LoVo (cell line): Measurements from ENCODE around the gene CCDC191.

Source experiments
- DNase-seq: peaks from one replicate; pipeline ENCODE4 v3.0.0-alpha.2; 2016; ENCODE audit warnings: low spot score

The CCDC191 gene

DNA sequence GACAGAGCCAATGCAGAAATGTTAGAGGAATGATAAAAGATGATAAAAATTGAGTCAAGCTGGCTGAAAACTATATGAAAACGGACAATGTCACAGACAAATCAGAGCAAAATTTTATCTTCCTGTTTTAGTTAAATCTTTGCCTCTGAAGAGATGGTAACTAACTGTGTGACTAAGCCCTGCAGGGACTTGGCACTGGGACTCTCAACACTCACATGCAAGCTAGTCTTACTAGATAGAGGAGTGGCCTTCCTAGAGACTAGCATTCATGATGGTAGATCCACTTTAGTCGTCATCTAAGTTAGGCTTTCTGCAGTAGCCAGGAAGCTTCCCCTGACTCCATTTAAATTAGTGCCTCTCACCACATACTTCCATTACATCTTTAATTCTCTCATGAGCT, 4.1 kb downstream of the CCDC191 start:
- no peak for DNase-seq

DNA sequence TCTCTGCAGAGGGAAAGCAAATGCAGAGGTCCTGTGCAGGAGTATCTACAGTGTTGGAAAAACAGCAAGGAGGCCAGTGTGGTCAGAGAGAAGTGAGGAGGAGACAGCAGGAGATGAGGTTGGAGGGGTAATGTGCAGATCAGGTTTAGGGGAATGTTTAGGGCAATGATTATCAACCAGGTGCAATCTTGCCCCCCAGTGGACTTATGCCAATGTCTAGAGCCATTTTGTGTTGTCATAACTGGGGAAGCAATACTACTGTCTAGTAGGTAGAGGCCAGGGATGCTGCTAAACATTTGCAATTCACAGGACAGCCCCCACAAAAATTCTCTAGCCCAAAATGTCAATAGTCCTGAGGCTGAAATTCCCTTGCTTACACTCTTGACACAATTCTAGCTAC, 13.1 kb downstream of the CCDC191 start:
- no peak for DNase-seq

DNA sequence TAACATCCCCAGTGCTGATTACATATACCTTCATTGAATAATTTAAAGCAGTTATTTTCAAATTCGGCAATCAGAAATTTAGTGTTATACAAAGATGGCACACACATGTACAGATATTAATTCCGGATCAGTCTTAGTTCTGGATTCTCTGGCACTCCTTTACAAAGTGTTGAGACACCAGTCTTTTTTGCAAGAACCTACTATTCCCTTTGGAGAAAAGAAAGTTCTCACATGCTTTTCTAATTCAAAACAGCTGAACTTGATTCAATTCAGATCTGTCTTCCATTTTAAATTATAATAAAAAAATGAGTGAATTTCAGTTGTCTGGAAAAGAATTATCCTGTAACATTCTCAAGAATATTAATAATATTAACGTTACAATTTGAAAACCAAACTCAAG, 20.4 kb downstream of the CCDC191 start:
- DNase-seq: no peak

DNA sequence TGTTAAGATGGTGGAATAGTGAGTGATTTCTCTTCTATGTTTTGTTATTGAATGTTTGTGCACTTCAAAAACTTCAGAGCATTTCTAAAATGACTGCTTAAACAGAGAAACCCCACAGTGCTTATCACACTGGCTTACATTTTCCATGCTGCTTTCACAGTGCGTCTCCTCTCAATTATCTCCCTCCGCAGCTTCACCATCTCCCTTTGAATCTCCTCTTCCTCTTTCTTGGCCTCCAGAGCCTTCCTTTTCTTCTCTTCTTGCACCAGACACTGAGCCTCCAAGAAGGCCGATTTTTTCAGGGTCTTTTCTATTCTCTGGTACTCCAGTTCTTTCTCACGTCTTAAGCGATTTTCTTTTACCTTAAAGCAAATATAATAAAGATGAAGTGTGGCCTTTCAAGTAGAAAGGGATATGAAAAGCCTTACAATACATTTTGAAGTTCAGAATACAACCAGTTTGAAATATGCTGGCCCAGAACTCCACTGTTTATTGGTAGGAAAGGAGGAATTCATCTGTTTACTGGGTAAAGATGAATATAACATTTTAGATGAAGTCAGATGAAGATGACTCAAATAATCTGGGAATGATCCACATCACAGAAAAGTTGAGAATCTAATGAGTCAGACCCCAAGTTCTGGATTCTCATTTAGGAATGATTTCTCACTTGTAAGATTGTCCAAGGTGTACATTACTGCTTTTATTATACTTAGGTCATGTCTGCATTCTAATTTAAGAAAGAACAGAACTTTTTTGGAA, 21.4 kb downstream of the CCDC191 start:
- no peak for DNase-seq

DNA sequence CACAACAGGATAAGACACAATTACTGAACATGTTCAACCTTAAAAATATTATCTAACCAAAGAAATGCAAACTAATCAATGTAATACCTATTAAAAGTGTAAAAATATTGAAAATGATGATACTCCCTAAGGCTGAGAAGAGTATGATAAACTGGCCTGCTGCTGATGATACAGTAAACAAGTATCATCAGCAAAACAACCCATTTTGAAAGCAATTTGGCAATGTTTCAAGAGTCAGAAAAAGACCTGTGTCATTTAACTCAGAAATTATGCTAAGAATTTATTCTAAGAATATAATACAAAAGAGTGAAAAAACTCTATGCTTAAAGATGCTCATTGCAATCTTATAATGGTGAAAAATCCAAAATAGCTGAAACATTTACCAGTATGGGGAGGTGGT, 22.1 kb downstream of the CCDC191 start:
- DNase-seq: no peak

DNA sequence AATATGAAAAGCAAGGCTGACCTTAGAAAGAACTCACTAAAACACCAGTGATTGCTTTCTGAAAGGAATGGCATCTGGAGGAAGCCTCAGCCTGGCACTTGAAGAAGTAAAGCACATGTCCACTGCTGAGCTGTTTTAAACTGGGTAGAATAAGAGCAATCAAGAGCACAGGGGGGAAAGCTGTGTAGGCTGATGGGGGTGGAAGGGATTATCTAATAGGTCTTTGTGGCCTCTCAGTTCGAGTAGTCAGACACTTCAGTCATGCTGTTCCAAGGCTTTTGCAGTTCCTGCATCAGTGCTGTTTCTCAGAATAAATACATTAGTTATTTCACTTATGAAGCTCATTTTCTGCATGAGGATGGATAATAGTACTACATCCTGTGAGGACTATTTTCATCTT, 22.6 kb downstream of the CCDC191 start:
- no peak for DNase-seq

DNA sequence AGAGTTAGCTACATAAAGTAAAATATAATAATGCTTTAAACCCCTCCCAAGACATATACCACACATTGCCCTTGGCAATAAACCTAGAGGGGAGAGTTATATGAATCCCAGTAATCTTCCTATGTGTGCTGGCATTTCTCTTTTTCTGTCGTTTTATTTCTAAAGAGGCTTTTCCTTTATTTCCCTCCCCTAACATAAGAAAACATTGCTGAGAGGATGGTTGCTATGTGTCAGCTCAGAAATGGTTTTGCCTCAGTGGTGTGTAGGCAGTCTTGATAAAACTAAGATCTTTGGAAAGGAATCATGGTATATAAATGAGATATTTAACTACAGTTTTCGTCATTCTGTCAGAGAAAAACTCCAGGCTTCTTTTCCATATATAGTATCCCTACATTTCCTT, 30.0 kb downstream of the CCDC191 start:
- no peak for DNase-seq

DNA sequence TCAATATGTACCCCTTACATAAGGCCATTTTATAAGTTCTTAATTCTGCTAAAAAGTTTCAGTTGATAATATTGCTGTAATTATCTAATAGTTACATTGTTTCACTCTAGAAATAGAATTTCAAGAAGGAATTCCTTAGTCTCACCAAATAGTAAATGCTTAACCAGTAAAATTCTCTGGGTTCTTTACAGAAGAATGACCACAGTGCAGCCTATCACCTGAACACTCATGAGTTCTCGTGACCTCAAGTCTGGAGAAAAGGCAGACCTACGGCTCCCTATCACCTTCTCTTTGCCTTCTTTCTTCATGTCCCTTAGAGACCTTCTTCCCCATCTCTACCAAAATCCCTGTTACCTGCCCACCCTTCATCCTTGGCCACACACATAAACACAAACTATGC, 30.9 kb downstream of the CCDC191 start:
- DNase-seq: no peak

DNA sequence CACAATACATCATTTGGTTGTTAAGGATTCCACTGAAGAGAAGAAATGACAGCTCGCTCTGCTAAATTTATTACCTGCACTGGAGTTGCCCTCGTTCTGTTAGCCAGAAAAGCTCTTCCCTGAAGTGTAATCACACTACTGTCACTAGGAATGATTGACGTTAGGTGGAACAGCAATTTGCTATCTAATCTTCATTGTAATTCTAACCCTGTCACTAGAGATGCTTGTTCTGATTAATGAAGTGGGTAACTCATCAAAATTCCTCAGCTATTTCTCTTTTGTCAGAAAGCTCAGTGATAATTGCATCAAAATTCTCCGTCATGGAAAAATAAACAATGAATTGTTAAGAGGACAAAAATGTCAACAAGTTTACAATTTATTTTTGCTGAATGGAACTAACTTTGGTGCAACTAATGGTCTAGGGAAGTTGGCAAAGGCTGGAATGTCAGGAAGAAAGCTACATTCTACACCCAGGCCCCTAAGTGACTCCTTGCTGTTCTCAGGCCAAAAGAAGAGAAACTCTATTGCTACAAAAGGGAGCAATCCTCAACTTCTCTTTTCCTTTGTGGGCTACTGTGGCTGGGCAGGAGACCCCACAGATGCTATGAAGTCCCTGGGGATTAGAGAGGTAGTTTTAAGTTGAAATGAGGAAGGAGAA, 34.1 kb downstream of the CCDC191 start:
- DNase-seq: no peak

DNA sequence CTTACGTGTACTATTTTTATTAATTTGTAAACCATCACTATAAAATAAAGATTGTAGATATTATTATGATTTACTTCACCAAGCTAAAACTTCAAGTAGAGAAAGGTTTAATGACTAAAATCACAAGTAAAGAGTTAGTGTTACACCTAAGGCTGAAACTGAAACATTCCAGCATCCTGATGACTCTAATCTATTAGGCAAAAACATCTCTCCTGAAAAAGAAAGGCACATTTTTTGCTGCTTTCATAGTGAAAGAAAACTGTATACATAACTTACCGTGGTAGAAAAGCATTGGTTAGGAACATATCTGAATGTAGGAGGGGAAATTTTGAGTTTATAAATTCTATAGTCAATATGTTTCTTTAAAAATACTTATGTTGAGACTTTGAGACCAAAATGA, 35.4 kb downstream of the CCDC191 start:
- DNase-seq: no peak

DNA sequence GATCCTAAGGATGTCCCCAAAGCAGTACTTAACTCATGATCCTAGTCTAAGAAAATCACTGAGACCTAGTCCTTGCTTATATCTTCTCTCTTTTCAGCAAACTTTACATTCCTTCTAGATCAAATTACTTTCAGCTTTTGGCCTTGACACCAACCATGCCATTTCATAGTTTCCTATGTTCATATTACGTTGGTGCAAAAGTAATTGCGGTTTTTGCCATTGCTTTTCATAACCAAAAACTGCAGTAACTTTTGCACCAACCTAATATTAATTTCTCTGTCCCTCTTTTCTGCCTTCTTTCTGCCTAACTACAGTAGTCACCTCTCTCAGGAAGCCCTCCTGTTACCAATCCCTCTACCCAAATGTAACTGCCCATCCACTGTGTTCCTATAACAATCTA, 36.8 kb downstream of the CCDC191 start:
- no peak for DNase-seq

DNA sequence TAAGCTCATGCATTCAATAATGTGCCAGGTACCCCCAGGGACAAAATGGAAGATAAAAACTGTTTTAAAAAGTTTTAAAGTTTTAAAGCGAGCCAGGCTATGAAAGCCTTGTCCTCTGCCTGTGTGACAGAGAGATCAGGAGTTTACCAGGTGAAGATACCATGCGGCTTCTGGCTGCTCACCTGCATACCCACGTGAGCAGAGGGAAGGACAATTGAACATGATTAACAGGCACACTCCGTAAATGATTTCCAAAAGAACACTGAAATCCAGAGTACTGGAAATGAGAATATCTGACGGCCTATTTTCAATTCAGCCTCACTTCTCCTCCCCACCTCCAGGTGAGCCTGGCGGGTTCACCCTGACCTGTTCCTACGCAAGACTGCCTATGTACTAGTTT, 42.1 kb downstream of the CCDC191 start:
- no peak for DNase-seq

DNA sequence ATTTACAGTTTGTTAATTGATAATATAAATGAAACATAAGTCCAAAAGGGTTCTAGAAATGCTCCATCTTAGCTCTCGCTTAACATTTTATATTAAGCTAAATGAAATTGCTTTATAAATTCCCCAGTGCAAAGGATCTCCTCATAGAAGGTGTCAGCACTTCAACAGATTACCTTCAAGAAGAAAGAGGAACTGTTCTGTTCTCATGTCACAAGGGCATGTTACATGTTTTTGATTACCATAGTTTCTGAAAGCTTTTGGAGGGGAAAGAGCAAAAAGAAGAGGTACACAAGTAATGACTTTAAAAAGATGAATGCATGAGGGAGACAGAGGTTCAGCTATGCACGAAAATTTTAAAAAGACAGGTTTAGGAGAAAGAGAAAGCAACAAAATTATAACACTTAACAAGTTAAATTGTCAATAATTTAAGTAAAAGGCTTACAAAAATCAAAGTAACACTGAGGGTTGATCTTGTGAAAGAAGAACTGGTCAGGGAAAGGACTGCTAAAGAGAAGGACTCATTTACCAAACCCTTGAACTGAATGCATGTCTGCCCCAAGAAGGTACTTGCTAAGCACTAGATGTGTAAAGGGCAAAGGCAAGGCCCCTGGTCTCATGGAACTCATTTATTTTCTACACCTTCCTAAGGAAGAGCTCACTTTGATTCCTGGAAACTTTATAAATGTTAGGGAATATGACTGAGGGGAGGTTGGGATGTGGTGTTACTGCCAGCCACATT, 45.1 kb downstream of the CCDC191 start:
- no peak for DNase-seq

DNA sequence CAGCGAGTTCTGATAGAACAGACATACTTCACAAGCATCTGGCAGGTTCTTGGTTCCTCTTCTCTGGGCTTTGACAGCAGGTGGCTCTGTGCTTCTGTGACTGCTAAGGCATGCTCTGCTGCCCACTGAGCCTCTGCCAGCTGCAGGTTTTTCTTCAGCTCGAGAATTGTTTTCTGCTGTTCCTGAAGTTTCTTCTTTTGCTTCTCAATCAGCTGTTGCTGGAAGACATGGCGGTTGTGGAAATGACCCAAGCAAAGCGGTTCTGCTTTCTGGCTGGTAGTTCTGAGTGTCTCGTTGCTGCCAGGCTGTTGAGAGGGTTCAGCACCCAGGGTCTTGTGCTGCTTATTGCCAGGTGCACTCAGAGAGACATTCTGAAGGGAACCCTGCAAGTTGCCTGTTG, 50.8 kb downstream of the CCDC191 start:
- no peak for DNase-seq

DNA sequence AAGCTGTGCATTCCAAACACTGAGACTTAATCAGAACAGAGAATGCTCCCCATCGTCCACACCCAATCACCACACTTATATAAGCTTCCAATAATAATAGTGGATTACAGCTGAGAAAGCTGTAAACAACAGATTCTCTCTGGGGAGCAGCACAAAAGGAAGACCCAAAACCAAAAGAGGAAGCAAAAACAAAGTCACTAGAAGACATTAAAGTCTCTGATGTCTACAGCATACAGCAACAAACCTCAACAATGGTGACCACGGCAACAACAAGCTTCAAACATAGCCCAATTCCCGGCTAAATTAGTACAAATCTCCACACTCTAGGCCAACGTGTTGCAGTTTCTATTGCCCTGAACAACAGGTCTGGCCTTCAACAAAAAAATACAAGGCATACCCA, 70.8 kb downstream of the CCDC191 start:
- no peak for DNase-seq

DNA sequence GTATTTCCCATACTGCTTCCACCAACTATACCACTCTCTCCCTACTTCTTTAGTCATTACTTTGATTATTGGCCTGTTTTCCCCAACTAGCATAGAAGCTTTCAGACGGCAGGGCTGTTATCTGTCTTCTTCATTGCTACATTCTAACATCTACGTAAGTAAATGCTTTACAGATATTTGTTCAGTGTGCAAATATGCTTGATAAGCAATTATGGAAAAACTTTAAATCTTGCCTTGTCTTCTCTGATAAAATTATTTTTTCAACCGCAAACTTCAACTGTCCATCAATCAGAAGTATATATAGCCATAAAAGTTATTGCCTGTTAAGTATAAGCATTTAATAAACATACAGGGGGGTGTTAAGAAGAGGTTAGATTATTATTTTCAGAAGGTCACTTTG, 72.8 kb downstream of the CCDC191 start:
- no peak for DNase-seq

DNA sequence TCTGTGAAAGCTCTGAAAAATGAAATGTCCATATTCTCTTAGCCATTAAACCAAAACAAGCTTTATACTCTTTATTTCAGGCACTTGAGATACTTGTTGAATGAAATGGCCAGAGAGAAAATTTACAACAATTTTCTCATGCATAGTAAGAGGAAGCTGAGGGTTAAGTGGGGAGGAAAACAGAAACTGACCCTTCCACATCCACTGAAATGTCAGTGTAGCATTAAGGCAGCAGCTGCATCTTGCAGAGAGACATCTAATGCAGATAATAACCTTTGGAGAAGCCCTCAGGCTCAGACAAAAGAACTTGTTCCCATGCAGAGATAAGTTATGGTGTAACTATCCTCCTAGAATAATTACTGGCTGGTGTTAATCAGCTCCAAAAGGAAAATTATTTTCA, 74.5 kb downstream of the CCDC191 start:
- DNase-seq: no peak

DNA sequence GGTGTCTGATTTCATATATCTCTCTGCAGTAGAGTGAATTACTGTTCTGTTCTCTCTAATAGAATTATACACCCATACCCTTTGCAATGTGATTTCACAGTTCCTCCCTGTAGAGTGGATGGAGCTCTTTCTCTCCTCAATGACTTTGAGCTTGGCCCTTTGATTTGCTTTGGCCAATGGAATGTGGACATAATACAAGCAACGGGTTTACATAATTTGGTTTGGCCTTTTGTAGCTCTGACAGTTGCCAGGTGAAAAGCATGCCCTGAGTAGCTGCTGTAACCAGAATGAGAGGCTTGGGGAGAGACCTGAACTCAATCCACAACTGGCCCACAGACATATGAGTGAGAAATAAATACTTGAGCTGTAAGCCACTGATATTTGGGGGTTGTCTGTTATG, 76.4 kb downstream of the CCDC191 start:
- DNase-seq: no peak

DNA sequence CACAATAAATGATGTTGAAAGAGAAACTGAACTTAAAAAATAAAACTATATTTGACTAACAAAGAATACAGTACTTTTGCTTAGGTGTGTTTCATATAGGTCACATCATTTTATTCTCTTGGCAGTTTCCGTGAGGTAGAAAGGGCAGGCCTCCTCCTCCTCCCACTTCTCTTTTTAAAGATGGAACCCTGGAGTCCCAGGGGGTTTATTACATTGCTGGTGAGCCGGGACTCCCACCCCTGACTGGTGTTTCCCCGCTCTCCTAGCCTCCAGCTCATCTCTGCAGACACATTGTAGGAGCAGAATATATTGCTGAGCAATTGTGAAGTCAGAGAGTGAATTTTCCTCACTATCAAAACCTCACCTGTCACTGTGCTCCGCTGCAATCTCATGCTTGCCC, 78.5 kb downstream of the CCDC191 start:
- no peak for DNase-seq

DNA sequence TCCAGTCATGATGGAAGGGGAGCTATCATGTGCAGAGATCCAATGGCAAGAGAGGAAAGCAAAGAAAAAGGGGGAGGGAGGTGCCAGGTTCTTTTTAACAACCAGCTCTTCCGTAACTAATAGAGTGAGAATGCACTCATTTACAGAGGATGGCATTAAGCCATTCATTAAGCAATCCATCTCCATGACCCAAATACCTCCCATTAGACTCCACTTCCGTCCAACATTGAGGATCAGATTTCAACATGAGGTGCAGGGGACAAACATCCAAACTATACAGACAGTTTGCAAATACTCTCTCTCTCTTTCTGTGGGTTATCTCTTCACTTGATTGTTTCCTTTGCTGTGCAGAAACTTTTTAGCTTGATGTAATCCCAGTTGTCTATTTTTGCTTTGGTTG, 87.3 kb downstream of the CCDC191 start:
- no peak for DNase-seq

DNA sequence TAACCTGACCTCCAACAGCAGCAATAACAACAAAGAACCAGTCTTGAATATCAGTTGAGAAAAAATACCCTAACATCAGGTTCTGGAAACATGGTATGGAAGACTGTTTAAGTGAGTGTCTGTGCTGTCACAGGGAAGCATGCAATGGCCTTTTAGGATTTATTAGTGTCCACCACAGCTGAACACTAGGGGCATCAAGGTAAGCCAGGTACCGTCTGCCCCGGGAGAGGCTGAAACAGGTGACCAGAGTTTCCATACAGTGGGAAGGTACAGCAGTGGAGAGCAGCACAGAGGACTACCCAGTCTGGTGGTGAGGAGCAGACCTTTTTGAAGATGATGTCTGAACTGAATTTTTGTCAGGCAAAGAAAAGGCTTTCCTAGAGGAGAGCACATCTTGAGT, 90.2 kb downstream of the CCDC191 start:
- DNase-seq: no peak

DNA sequence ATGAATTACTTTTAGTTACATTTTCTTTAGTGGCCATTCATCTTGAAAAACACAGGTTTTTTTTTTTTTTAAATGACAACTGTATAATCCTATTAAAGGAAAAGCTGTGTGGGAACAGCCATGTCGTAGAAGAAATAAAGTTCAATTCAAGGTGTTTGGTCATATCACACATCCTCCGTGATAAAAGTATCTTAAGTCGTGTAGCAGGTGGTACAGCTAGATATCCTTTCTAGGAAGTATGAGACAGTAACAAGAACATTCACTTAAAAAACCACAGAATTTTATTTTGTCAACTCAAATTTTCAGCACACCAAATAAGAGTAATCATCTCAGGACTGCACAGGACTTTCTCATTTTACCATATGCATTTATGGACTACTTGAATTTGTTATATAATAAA, 92.4 kb downstream of the CCDC191 start:
- no peak for DNase-seq

DNA sequence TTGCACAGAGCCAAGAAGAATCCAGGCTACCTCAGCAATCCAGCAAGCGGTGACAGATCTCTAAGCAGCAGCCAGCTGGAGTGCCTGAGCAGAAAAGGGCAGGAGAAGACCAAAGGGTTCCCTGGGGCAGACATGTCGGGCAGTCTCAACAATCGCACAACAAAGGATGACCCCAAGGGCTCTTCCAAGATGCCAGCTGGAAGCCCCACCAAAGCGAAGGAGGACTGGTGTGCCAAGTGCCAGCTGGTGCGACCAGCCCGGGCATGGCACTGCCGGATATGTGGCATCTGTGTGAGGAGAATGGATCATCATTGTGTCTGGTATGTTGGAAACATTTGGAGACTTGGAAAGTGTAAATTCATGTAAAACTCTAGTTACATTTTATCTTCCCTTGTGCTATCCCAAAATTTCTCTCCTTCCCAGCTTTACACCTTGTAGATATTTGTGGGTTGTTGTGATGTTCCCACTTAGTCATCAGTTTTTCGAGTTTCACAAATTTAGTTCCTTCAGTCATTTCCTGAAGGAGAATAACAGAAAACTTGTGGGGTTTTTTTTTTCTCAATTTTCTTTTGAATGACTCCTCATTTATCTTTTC, 102.1 kb downstream of the CCDC191 start:
- DNase-seq: no peak
